HG03432 (cell line): Measurements from ENCODE around the gene RASGRP1.

Experiments
- ATAC-seq: cut with Tn5 transposase; IDR thresholded peaks from one replicate; pipeline ENCODE4 v1.9.1; 2021; ENCODE audit warnings: mild to moderate bottlenecking, moderate library complexity; ENCODE audit not compliant: unreplicated experiment

The RASGRP1 gene

GRCh38 chr15:38508647-38509046 is 56.0 kb downstream of the RASGRP1 start:
- ATAC-seq, result peak; percentile 70

- no peak for ATAC-seq
These were observed 57.0 kb downstream of the RASGRP1 start for GRCh38 chr15:38507570-38507969.

- ATAC-seq, result no peak
These were observed 57.6 kb downstream of the RASGRP1 start for GRCh38 chr15:38506997-38507396.

DNA sequence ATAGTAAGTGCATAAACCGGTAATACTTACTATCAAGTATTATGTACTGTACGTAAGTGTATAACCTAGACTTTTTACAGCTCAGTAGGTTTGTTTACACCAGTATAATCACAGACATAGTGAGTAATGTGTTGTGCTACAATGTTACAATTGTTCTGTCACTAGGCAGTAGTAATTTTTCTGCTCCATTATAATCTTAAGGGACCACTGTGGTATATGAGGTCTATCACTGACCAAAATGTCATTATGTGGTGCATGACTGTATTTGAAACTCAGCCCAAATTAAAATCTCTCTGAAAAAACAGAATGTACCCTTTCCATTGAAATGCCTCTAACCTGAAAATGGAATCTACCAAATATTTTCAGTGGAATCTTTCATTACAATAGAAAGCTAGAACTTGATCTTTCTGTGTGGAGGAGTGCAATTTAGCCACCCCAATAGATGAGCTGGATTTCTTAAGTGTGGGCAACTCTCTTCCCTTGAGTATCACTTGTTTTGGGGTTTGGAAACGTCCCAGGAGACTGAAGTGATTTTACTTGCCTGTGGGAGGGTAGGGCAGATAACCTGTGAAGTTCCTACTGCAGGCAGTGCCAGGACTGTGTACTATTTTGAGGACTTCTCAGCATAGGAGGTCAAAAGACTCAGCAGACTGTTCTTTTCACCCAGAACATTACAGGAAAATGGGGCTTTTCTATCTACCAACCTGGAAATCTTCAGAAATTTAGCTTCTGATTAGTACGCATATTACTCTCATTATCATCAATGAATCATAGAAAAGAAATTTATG is 59.7 kb downstream of the RASGRP1 start:
- no peak for ATAC-seq

- no peak for ATAC-seq
These were observed 61.1 kb downstream of the RASGRP1 start for GRCh38 chr15:38503496-38503895.

DNA sequence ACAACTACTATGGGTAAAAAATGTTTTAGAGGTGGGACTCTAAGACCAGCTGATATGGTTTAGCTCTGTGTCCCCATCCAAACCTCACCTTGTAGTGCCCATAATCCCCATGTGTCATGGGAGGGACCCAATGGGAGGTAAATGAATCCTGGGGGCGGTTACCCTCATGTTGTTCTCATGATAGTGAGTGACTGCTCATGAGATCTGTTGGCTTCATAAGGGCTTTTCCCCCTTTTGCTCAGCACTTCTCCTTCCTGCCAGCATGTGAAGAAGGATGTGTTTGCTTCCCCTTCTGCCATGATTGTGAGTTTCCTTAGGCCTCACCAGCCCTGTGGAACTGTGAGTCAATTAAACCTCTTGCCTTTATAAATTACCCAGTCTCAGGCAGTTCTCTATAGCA is 65.0 kb downstream of the RASGRP1 start:
- ATAC-seq, result no peak

GRCh38 chr15:38496151-38496550 is 68.5 kb downstream of the RASGRP1 start:
- no peak for ATAC-seq

DNA sequence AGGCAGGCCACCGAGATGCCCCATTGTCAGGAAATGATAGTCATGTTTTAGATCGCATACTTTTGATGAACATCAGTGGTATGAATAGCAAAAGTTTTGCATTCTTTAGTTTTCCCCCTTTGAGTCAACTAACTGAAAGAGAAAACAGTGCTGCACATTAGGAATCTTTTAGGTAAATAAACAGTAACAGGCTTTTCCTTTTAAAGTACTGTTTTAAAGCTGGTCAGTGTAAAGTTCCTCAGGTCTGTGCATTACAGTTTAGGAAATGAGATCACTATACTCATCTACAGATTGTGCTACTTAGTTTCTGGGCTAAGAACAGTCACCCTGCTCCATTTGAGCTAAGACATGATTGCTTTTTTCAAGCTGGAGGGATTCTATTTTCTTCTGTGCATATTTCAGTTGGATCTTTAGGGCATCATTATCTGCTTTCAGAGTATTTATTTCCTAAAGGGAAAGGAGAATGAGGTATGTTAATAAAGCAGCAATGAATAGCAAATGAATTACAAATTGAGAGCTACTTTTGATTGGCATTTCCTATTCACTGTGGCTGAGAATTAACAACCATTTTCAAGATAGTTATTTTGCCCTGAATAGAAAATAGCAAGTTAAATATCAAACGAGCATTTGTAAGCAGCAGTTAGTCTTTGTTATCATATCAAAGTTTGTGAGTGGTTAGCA is 74.2 kb downstream of the RASGRP1 start:
- ATAC-seq, result no peak

DNA sequence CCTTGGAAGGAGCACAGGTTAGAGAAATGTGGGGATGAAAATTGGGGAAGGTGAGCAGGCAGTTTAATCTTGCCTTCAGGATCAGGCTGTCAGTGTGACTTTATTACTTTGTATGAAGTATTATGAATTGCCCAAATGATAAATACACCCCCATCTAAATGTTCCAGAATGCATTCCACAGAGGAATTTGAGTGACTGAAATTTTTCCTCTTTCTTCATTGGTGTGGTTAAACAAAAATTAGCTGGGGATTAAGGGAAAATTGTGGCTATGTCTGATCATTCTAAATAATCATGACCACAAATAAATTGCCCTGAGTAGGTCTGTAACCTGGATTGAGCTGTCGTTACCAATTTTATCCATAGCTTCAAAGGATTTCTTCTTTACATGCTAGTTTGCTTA is 77.2 kb downstream of the RASGRP1 start:
- no peak for ATAC-seq

DNA sequence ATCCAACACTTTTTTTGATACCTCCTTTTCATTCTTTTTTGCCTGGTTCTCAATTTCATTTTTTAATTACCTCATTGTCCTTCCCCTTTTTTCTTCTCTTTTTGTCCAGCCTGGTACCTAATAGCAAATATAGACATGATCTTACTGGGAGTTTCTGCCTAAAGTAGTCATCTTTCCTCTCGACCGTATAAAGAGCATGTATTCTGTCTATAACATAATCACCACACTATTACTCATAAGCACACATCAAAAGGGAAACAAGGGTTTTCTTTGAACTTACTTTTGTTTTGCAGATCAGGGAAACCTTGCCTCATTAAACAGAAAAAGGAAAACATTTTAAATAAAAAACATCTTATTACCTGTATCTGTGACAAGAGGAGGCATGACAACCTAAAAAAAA is 77.7 kb downstream of the RASGRP1 start:
- no peak for ATAC-seq

DNA sequence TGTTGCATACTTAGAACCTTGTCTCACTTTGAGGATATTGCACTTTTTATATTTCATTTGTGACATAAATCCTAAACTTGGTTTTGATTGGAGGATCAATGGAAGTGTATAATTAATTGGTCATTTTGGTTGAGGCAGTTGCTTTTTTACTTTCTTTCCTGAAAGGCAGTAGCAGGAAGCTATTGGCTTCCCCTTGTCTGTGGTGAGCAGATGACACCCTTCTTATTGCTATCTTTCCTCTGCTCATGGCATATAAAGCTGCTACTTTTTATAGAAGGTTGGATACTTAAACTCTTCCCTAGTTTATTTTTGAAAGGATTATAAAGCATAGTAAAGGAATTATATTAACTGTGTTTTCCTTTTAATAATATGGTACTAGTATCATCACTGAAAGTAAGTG is 82.0 kb downstream of the RASGRP1 start:
- ATAC-seq, result no peak

- no peak for ATAC-seq
These were observed 82.9 kb downstream of the RASGRP1 start for GRCh38 chr15:38481761-38482160.

- ATAC-seq, result no peak
These were observed 83.5 kb downstream of the RASGRP1 start for GRCh38 chr15:38481113-38481512.

DNA sequence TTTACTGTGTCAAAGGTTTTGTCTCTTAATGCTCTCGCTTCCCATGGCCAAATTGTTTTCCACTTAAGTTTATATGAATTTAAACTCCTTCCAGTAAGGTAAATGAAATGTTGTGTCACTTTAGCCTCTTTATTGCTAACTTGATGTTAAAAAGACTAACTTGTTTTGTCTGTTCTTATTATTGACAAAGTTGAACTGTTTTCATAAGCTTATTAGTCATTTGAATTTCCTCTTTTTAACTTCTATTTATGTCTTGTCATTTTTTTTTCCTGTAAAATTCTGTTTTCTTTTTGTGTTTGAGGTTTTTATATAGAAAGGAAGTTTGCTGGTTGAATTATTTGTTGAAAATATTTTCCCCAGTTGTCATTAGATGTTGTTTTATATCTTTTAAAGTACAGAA is 84.9 kb downstream of the RASGRP1 start:
- no peak for ATAC-seq

DNA sequence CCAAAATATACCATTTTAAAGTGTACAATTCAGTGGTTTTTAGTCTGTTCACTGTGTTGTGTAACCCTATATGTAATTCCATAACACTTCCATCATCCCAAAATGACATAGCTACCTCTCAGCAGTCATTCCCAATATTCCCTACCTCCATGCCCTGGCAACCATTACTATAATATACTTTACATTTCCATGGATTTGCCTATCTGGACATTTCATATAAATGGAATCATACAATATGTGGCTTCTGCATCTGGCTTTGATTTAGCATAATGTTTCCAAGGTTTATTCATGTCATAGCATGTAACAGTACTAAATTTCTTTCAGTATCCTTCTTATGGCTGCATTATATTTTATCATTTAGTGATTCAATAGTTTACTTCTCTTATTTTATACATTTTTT is 85.3 kb downstream of the RASGRP1 start:
- ATAC-seq, result no peak

DNA sequence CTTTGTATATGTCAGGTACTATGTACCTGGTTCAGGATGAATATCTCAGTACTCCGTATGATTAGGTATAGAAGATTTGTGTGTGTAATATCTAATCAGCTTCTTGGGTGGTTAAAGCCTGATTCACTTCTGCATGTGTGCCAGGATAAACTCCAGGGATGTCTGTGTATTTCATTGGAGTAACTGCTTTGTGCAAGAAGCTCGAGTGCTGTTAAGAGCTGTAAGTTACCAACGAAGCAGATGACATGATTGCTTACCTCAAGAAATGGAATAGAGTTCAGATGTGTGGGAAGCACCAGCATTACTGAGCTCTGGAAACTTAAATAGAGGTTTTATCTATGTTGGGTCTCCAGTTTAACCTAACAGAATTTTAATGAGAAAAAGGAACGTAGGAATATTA is 87.0 kb downstream of the RASGRP1 start:
- no peak for ATAC-seq

DNA sequence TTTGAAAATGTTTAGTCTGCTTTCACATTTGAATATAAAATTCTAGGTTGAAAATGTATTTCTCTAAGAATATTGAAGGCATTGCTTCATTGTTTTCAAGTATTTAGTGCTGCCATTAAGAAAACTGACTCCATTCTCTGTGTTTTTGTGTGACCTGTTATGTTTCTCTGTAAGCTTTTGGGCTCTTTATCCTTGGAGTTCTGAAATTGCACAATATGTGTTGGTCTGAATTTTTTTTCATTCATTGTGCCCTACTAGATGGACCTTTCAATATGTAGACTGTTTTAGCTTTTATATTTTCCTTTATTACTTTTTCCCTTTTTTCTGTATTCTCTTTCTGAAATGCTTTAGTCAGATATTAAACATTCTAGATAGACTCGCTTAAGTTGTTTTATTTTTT is 88.5 kb downstream of the RASGRP1 start:
- ATAC-seq, result no peak

- ATAC-seq, result no peak
These were observed 89.3 kb downstream of the RASGRP1 start for GRCh38 chr15:38475361-38475760.

- ATAC-seq, result peak; percentile 98
These were observed 90.4 kb downstream of the RASGRP1 start for GRCh38 chr15:38474155-38474757.

GRCh38 chr15:38471974-38472373 is 92.6 kb downstream of the RASGRP1 start:
- ATAC-seq, result no peak

- no peak for ATAC-seq
These were observed 93.8 kb downstream of the RASGRP1 start for GRCh38 chr15:38470816-38471215.

- no peak for ATAC-seq
These were observed 99.9 kb downstream of the RASGRP1 start for GRCh38 chr15:38464675-38465074.
